Ectodermal cell (in vitro differentiated cells): Measurements from ENCODE around the gene CDK4.
"Not testable (repeated sequence)": the region's sequence is repeated elsewhere in the genome, so short reads cannot be mapped to it uniquely, and the experiment has no call there.

Source experiments
- H3K27ac ChIP-seq: 2 replicates; pipeline ENCODE4 v1.7.0; 2013; ENCODE audit warnings: mild to moderate bottlenecking, low read depth, low read length; ENCODE audit not compliant: insufficient read depth, poor library complexity, severe bottlenecking
- H3K27me3 ChIP-seq: 2 replicates; pipeline ENCODE4 v1.7.0; 2013; ENCODE audit warnings: mild to moderate bottlenecking, low read length; ENCODE audit not compliant: insufficient read depth, control insufficient read depth, poor library complexity, severe bottlenecking
- H3K36me3 ChIP-seq: one replicate; pipeline ENCODE4 v1.7.0; 2013; ENCODE audit warnings: low read length; ENCODE audit not compliant: control insufficient read depth, insufficient read depth
- H3K4me1 ChIP-seq: one replicate; pipeline ENCODE4 v1.7.0; 2013; ENCODE audit warnings: low read length; ENCODE audit not compliant: control insufficient read depth, insufficient read depth
- H3K4me3 ChIP-seq: 2 replicates; pipeline ENCODE4 v1.7.0; 2013; ENCODE audit warnings: low read depth, low read length, control low read depth; ENCODE audit not compliant: insufficient read depth
- H3K9me3 ChIP-seq: 2 replicates; pipeline ENCODE4 v1.7.0; 2013; ENCODE audit warnings: mild to moderate bottlenecking, low read length, moderate library complexity; ENCODE audit not compliant: control insufficient read depth
- WGBS, 2 experiments: methylation state at CpG; one replicate each; pipeline ENCODE4 v1.1.7; 2013; ENCODE audit warnings: missing lambda C conversion rate in 2 of 2; 5-methylcytosine and 5-hydroxymethylcytosine counted together

The CDK4 gene

DNA sequence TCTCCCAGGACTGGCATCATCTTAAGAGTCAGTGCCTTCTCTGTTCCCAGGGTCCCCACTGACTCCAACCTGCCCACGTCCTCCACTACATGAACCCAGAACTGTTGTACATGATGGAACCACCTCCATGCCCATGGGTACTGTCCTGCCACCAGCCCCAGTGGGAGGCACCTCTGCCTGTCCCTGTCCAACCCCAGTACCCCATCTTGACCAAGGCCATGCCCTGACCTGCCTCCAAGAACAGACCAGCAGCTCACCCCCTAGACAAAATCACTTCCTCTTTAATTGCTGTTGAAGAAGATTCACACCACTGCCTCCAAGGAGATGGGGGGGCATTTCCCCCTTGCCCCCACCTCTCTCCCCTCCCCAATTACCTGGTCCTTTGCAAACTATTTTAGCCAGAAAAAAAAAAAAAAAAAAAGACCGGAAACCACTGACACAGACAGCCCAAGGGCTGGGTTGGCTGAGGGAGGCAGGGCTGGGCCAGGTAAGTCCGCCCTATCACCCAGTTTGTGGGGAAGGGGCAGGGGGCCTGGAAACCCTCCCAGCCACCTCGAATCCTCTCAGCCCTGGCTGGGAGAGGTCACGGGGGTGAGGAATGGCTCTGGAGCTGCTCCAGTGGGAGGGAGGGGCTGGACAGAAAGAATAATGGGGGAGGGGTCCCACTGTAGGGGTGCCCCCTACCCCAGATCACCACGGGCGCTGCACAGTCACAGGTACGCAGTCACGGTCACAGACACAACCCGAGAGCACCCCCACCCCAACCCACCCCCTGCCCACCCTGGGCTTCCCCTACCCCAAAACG, 27.0 kb downstream of the CDK4 start:
- Histone ChIP-seq H3K4me1 (no peaks in the 10 kb centered on the region), H3K4me3 (no peak overlapping the region), H3K27ac (no peak overlapping the region), H3K27me3 (peaks cover 70% of the 10 kb centered on the region), H3K9me3 (no peaks in the 10 kb centered on the region), H3K36me3 (no peaks in the 10 kb centered on the region)
- 72 to 73% methylated on average over 7 to 10 of the region's 11 CpGs for WGBS, 2 experiments

DNA sequence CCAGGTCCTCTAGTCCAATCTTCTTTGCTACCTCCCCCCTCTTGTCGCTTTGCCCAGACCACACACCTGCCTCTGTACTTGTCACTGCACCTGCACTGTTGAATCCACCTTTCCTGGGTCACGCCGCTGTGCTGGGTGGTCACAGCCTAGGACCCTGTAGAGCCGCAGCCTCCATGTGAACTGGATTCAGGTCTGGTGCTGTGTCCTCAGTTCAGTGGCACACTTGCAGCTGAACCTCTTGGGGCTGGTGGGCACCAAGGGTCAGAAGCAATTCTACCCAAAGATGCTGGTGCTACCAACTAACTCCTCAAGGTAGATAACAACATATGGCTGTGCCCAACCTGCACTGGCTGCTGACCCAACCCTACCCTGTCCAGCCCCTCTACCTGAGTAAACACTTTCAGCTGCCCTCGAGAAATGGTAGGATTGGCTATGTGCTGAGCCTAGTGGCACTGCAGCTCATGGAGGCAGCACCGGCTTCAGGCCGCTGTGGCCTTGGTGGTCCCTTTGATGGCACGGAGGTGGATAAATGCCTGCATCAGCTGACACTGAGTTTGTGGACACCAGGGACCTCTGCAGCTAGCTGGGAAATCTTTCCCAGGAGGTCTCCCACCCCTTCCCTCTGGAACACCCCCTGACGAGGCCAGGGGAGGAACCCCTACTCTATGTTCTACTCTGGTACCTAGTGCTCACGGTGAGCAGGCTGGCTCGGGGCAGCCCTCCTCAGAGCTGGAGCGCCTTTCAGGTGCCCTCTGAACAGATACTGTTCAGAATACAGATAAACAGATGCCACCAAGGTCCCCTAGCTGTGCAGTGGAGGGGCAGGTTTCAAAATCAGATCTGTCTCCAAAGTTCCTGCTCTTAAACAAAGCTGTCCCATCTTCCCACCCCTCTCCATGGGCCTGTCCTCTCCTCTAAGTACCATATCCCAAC, 27.8 kb downstream of the CDK4 start:
- H3K27me3 ChIP-seq = peaks cover 61% of the 10 kb centered on the region

DNA sequence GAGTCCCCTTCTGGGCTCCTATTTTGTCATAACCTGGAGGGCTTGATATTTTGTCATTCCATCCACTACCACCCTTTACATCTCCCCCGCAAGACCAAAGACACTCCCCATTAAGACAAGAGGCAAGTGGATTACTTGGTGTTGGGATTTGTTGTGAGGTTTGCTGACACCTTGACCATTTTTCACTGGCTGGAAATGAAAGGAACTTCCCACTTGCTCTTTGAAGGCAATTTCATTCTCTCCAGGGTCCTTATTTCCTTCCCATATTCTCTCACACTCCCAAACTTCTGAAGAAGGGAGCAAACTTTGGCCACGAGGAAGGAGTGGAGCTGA, 28.5 kb downstream of the CDK4 start:
- H3K4me3 ChIP-seq = no peak overlapping the region
- no peaks in the 10 kb centered on the region for H3K4me1 ChIP-seq
- WGBS, 2 experiments = 84 to 100% methylated on average over 1 of the region's 2 CpGs
- peaks cover 5% of the 10 kb centered on the region for H3K36me3 ChIP-seq
- H3K9me3 ChIP-seq = no peaks in the 10 kb centered on the region
- H3K27ac ChIP-seq = no peak overlapping the region
- H3K27me3 ChIP-seq = peaks cover 54% of the 10 kb centered on the region

More for the DNA sequence above, 27.8 kb downstream of the CDK4 start:
- Histone ChIP-seq H3K4me1 (no peaks in the 10 kb centered on the region), H3K9me3 (no peaks in the 10 kb centered on the region), H3K27ac (no peak overlapping the region), H3K36me3 (peaks cover 4% of the 10 kb centered on the region), H3K4me3 (no peak overlapping the region)
- 83 to 87% methylated on average over 12 of the region's 12 CpGs for WGBS, 2 experiments

DNA sequence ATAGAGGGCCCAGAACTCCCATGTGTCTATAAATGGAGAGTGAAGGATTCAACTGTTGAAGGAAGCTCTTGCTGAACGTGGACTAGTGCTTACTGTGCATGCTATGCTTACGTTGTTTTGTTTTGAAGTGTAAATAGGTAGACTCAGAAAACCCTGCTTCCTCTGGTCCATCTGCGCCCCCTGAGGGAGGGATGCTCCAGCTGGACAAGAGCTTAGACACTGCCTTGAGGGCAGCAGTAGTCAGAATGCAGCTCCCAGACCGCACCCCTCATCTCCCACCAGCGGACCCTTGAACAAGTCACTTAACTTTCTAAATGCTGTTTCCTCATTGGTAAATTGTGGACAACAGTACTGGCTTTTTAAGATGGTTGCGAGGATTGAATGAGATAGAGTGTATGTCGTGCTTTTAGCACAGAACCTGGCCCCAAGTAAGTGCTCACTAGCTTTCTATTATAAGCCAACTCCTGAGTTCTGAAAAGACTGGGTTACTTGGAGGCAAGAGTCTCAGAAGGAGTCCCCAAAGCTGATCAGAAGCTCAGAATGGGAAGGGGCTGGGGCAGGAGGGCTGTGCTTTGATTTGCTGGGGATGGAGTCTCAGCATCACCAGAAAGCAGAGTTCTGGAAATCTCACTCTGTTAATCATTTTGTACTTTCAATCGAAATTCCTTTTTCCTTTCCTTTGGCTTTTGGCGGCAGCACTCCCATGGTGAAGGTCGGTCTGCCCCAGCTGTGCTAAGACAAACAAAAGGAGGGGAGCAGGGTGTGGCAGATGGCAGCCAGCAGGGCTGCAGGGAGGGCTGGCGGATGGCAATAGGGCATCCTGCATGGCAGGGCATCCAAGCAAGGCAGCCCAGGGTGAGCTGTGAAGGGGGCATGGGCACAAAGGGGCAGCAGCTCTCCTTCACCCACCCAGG, 29.1 kb downstream of the CDK4 start:
- Histone ChIP-seq H3K36me3 (peaks cover 12% of the 10 kb centered on the region), H3K4me1 (no peaks in the 10 kb centered on the region), H3K27me3 (peaks cover 48% of the 10 kb centered on the region), H3K9me3 (no peaks in the 10 kb centered on the region), H3K4me3 (no peak overlapping the region), H3K27ac (no peak overlapping the region)
- 67 to 69% methylated on average over 11 of the region's 11 CpGs for WGBS, 2 experiments

DNA sequence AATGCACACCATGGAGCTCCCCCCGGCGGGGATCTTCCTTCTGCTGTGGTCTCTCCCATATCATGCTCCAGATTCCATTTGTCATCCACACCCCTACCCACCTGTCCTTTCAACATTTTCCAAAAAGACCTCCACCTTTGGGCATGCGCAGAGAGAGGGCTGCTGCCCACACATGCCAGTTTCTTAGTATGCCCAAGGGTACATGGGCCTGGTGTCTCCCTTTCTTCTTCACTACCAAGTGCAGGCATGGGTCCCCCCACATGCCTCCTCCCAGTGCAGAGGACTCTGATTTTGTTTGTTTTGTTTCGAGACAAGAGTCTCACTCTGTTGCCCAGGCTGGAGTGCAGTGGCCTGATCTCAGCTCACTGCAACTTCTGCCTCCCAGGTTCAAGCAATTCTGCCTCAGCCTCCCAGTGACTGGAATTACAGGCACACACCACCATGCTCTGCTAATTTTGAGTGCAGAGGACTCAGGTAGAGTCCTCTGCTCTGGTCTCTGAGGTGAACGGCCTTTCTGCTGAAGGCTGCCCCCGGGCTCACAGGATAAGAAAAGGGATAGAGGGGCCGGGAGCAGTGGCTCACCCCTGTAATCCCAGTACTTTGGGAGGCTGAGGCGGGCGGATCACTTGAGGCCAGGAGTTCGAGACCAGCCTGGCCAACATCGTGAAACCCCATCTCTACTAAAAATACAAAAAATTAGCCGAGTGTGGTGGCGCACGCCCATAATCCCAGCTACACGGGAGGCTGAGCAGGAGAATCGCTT, 30.1 kb downstream of the CDK4 start:
- H3K36me3 ChIP-seq = peaks cover 16% of the 10 kb centered on the region
- WGBS, 2 experiments = 91 to 94% methylated on average over 16 of the region's 16 CpGs
- H3K4me1 ChIP-seq = not testable (repeated sequence)

DNA sequence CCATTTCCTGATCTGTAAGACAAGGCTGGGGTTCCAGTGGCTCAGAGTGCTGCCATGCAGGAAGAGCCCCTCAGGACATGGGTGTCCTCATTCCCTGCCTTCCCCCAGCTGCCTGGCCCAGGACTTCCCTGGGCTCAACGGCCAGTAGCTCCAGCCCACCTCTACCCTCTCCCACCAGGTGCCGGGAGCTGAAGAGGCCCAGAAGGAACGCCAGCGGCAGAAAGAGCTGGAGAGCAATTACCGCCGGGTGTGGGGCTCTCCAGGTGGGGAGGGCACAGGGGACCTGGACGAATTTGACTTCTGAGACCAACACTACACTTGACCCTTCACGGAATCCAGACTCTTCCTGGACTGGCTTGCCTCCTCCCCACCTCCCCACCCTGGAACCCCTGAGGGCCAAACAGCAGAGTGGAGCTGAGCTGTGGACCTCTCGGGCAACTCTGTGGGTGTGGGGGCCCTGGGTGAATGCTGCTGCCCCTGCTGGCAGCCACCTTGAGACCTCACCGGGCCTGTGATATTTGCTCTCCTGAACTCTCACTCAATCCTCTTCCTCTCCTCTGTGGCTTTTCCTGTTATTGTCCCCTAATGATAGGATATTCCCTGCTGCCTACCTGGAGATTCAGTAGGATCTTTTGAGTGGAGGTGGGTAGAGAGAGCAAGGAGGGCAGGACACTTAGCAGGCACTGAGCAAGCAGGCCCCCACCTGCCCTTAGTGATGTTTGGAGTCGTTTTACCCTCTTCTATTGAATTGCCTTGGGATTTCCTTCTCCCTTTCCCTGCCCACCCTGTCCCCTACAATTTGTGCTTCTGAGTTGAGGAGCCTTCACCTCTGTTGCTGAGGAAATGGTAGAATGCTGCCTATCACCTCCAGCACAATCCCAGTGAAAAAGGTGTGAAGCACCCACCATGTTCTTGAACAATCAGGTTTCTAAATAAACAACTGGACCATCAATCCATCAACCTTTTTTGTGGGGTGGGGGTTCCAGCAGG, 31.2 kb downstream of the CDK4 start:
- 90 to 93% methylated on average over 11 of the region's 11 CpGs for WGBS, 2 experiments
- peaks cover 16% of the 10 kb centered on the region for H3K36me3 ChIP-seq

More for the DNA sequence above, 30.1 kb downstream of the CDK4 start:
- H3K27ac ChIP-seq, H3K9me3 ChIP-seq, H3K4me3 ChIP-seq: not testable (repeated sequence)
- peaks cover 38% of the 10 kb centered on the region for H3K27me3 ChIP-seq

DNA sequence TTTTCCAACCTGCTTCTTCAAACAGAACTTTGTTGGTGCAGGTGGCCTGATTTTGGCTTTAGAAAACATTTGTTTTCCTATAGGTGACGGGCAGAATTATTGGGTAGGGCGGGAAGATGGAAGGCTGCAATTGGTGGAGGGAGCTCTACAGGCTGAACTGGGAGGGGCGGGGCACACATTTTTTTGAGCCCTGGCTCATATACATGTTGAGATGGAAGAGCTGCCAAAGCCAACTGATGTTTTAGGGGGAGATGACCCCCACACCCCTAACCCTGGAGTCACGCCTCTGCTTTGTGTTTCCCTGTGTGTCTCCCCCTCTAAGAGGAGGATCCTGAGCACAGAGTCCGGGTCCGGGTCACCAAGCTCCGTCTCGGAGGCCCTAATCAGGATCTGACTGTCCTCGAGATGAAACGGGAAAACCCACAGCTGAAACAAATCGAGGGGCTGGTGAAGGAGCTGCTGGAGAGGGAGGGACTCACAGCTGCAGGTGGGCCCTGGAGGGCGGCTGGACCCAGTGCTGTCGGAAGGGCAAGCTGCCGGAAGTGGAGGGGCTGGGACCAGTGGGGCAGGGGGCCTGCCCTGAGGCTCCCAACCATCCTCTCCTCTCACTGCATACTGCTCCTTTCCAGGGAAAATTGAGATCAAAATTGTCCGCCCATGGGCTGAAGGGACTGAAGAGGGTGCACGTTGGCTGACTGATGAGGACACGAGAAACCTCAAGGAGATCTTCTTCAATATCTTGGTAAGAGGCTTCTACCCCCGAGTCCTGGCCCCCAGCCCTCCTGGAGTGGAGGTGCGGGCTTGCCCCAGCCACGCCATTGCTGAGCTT, 32.1 kb downstream of the CDK4 start:
- Histone ChIP-seq H3K27ac (no peak overlapping the region), H3K9me3 (no peaks in the 10 kb centered on the region), H3K4me3 (no peak overlapping the region), H3K4me1 (no peaks in the 10 kb centered on the region), H3K27me3 (peaks cover 19% of the 10 kb centered on the region), H3K36me3 (peaks cover 16% of the 10 kb centered on the region)
- 94% methylated on average over 20 of the region's 20 CpGs for whole genome bisulfite sequencing, 2 experiments

More for the DNA sequence above, 31.2 kb downstream of the CDK4 start:
- H3K4me1 ChIP-seq = no peaks in the 10 kb centered on the region
- H3K27ac ChIP-seq = no peak overlapping the region
- H3K4me3 ChIP-seq = no peak overlapping the region
- H3K27me3 ChIP-seq = peaks cover 27% of the 10 kb centered on the region
- no peaks in the 10 kb centered on the region for H3K9me3 ChIP-seq
